ENCODE measurements around the gene ACADL.
A peak's percentile ranks its signal among the peaks of the same experiment; 100 is the strongest.
"Not testable (repeated sequence)": the region's sequence is repeated elsewhere in the genome, so short reads cannot be mapped to it uniquely, and the experiment has no call there.

Gene ACADL

GRCh38 chr2:210197720-210198119 lies 27.5 kb downstream of the ACADL start:
- ATAC-seq (replicated peaks; ENCODE audit: extremely low read depth, poor library complexity, severe bottlenecking) = no peak
- H3K27ac Mint-ChIP-seq (ENCODE audit: low read depth) = no peak overlapping the region
- H3K4me3 Mint-ChIP-seq = no peak overlapping the region
- no peaks in the 10 kb centered on the region for H3K9me3 Mint-ChIP-seq
- H3K27me3 Mint-ChIP-seq = peaks cover 25% of the 10 kb centered on the region
- DNase-seq (ENCODE audit: low spot score in 2 of 2) = no peak
- H3K4me1 Mint-ChIP-seq = no peaks in the 10 kb centered on the region
- no peaks in the 10 kb centered on the region for H3K36me3 Mint-ChIP-seq (ENCODE audit: insufficient read depth)

- ATAC-seq (replicated peaks; ENCODE audit: extremely low read depth, poor library complexity, severe bottlenecking) = no peak
- Mint-ChIP-seq H3K27me3 (peaks cover 11% of the 10 kb centered on the region), H3K4me3 (no peak overlapping the region), H3K4me1 (no peaks in the 10 kb centered on the region), H3K27ac (ENCODE audit: low read depth) (no peak overlapping the region), H3K9me3 (no peaks in the 10 kb centered on the region), H3K36me3 (ENCODE audit: insufficient read depth) (no peaks in the 10 kb centered on the region)
- no peak for DNase-seq (ENCODE audit: low spot score in 2 of 2)
Observed at GRCh38 chr2:210195101-210195852, 30.0 kb downstream of the ACADL start.

- H3K4me3 Mint-ChIP-seq = no peak overlapping the region
- ATAC-seq (replicated peaks; ENCODE audit: extremely low read depth, poor library complexity, severe bottlenecking) (no peak), DNase-seq (ENCODE audit: low spot score in 2 of 2) (no peak)
- no peaks in the 10 kb centered on the region for H3K36me3 Mint-ChIP-seq (ENCODE audit: insufficient read depth)
- H3K4me1 Mint-ChIP-seq = no peaks in the 10 kb centered on the region
- peaks cover 10% of the 10 kb centered on the region for H3K9me3 Mint-ChIP-seq
- peaks cover 37% of the 10 kb centered on the region for H3K27me3 Mint-ChIP-seq
- no peak overlapping the region for H3K27ac Mint-ChIP-seq (ENCODE audit: low read depth)
Observed at GRCh38 chr2:210190345-210190744, 34.9 kb downstream of the ACADL start.

- no peak overlapping the region for H3K27ac Mint-ChIP-seq (ENCODE audit: low read depth)
- H3K27me3 Mint-ChIP-seq = peaks cover 45% of the 10 kb centered on the region
- no peak for DNase-seq (ENCODE audit: low spot score in 2 of 2)
- H3K4me3 Mint-ChIP-seq = no peak overlapping the region
- H3K9me3 Mint-ChIP-seq = peaks cover 18% of the 10 kb centered on the region
- no peak for ATAC-seq (replicated peaks; ENCODE audit: extremely low read depth, poor library complexity, severe bottlenecking)
- peaks cover 2% of the 10 kb centered on the region for H3K36me3 Mint-ChIP-seq (ENCODE audit: insufficient read depth)
- no peaks in the 10 kb centered on the region for H3K4me1 Mint-ChIP-seq
Observed at GRCh38 chr2:210189452-210190138, 35.7 kb downstream of the ACADL start.

- Mint-ChIP-seq H3K9me3 (peaks cover 24% of the 10 kb centered on the region), H3K4me1 (no peaks in the 10 kb centered on the region), H3K4me3 (no peak overlapping the region), H3K27ac (ENCODE audit: low read depth) (no peak overlapping the region), H3K27me3 (peaks cover 53% of the 10 kb centered on the region), H3K36me3 (ENCODE audit: insufficient read depth) (peaks cover 2% of the 10 kb centered on the region)
- ATAC-seq (replicated peaks; ENCODE audit: extremely low read depth, poor library complexity, severe bottlenecking) (no peak), DNase-seq (ENCODE audit: low spot score in 2 of 2) (no peak)
Observed at GRCh38 chr2:210188755-210189154, 36.5 kb downstream of the ACADL start.

GRCh38 chr2:210188190-210188589 lies 37.1 kb downstream of the ACADL start:
- Mint-ChIP-seq H3K9me3 (peaks cover 24% of the 10 kb centered on the region), H3K4me1 (no peaks in the 10 kb centered on the region), H3K27ac (ENCODE audit: low read depth) (no peak overlapping the region), H3K4me3 (no peak overlapping the region), H3K36me3 (ENCODE audit: insufficient read depth) (peaks cover 2% of the 10 kb centered on the region), H3K27me3 (peaks cover 59% of the 10 kb centered on the region)
- DNase-seq (ENCODE audit: low spot score in 2 of 2) = no peak
- no peak for ATAC-seq (replicated peaks; ENCODE audit: extremely low read depth, poor library complexity, severe bottlenecking)

GRCh38 chr2:210183936-210184335 lies 41.3 kb downstream of the ACADL start:
- H3K36me3 Mint-ChIP-seq (ENCODE audit: insufficient read depth); H3K4me3 Mint-ChIP-seq; ATAC-seq (replicated peaks; ENCODE audit: extremely low read depth, poor library complexity, severe bottlenecking); DNase-seq (ENCODE audit: low spot score in 2 of 2); H3K4me1 Mint-ChIP-seq; H3K27ac Mint-ChIP-seq (ENCODE audit: low read depth): not testable (repeated sequence)
- Mint-ChIP-seq H3K9me3 (peaks cover 31% of the 10 kb centered on the region), H3K27me3 (peaks cover 64% of the 10 kb centered on the region)

- Mint-ChIP-seq H3K4me3 (peak overlapping the region; percentile 31), H3K9me3 (peaks cover 31% of the 10 kb centered on the region), H3K27me3 (peaks cover 57% of the 10 kb centered on the region)
- not testable (repeated sequence) for H3K4me1 Mint-ChIP-seq; ATAC-seq (replicated peaks; ENCODE audit: extremely low read depth, poor library complexity, severe bottlenecking); H3K36me3 Mint-ChIP-seq (ENCODE audit: insufficient read depth); DNase-seq (ENCODE audit: low spot score in 2 of 2); H3K27ac Mint-ChIP-seq (ENCODE audit: low read depth)
Observed at GRCh38 chr2:210181606-210182088, 43.6 kb downstream of the ACADL start.

- H3K27ac Mint-ChIP-seq (ENCODE audit: low read depth); ATAC-seq (replicated peaks; ENCODE audit: extremely low read depth, poor library complexity, severe bottlenecking); DNase-seq (ENCODE audit: low spot score in 2 of 2); H3K4me1 Mint-ChIP-seq; H3K36me3 Mint-ChIP-seq (ENCODE audit: insufficient read depth): not testable (repeated sequence)
- H3K27me3 Mint-ChIP-seq = peaks cover 51% of the 10 kb centered on the region
- peaks cover 27% of the 10 kb centered on the region for H3K9me3 Mint-ChIP-seq
- H3K4me3 Mint-ChIP-seq = peak overlapping the region; percentile 31
Observed at GRCh38 chr2:210181033-210181605, 44.1 kb downstream of the ACADL start.

- Mint-ChIP-seq H3K27me3 (peaks cover 45% of the 10 kb centered on the region), H3K36me3 (ENCODE audit: insufficient read depth) (peaks cover 2% of the 10 kb centered on the region), H3K27ac (ENCODE audit: low read depth) (no peak overlapping the region), H3K4me3 (no peak overlapping the region), H3K4me1 (peaks cover 5% of the 10 kb centered on the region), H3K9me3 (peaks cover 22% of the 10 kb centered on the region)
- no peak for ATAC-seq (replicated peaks; ENCODE audit: extremely low read depth, poor library complexity, severe bottlenecking)
- no peak for DNase-seq (ENCODE audit: low spot score in 2 of 2)
Observed at GRCh38 chr2:210180477-210180876, 44.8 kb downstream of the ACADL start.

- H3K9me3 Mint-ChIP-seq = peaks cover 13% of the 10 kb centered on the region
- DNase-seq (ENCODE audit: low spot score in 2 of 2) (no peak), ATAC-seq (replicated peaks; ENCODE audit: extremely low read depth, poor library complexity, severe bottlenecking) (no peak)
- no peak overlapping the region for H3K4me3 Mint-ChIP-seq
- H3K27me3 Mint-ChIP-seq = peaks cover 35% of the 10 kb centered on the region
- H3K4me1 Mint-ChIP-seq = peaks cover 5% of the 10 kb centered on the region
- no peaks in the 10 kb centered on the region for H3K36me3 Mint-ChIP-seq (ENCODE audit: insufficient read depth)
- H3K27ac Mint-ChIP-seq (ENCODE audit: low read depth) = no peak overlapping the region
Observed at GRCh38 chr2:210179351-210179990, 45.8 kb downstream of the ACADL start.

- ATAC-seq (replicated peaks; ENCODE audit: extremely low read depth, poor library complexity, severe bottlenecking) (no peak), DNase-seq (ENCODE audit: low spot score in 2 of 2) (no peak)
- Mint-ChIP-seq H3K9me3 (peaks cover 6% of the 10 kb centered on the region), H3K4me3 (no peak overlapping the region), H3K4me1 (peaks cover 5% of the 10 kb centered on the region), H3K27ac (ENCODE audit: low read depth) (no peak overlapping the region), H3K36me3 (ENCODE audit: insufficient read depth) (no peaks in the 10 kb centered on the region), H3K27me3 (peaks cover 18% of the 10 kb centered on the region)
Observed at GRCh38 chr2:210177769-210178168, 47.5 kb downstream of the ACADL start.
